ENCODE data around the gene SH2D5.
"Not testable (repeated sequence)": the region's sequence is repeated elsewhere in the genome, so short reads cannot be mapped to it uniquely, and the experiment has no call there.

SH2D5 gene

DNA sequence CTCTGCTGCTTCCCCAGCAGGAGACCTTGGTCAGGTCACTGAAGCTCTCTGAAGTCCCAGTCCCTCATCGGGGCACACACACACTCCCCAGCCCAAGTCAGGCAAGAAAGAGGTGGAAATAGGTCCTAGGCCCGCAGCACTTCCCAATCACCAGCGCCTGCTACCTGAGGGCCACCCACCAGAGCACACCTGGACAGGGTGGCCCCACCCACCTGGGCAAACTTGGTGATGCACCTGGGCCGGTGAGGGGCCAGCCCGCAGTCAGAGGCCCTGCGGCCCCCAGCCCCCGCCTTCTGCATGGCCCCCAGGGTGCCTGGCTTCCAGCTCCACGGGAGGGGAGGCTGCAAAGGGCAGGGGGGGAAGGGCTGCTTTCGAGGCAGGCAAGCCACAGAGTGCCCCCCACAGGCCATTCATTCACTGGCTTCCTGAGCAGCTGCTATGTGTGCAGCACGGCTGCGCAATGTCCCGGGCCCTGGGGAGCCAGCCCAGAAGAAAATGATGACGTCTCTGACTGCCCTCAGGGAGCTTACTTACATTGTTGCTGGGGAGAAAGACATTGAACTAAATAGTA, 4.7 kb downstream of the SH2D5 start:
- DNase-seq = no peak

GRCh38 chr1:20726932-20727745, 5.4 kb downstream of the SH2D5 start:
- no peak for DNase-seq

GRCh38 chr1:20726118-20726911, 6.2 kb downstream of the SH2D5 start:
- DNase-seq = no peak

GRCh38 chr1:20725189-20726117, 7.0 kb downstream of the SH2D5 start:
- peak; percentile 40 for DNase-seq

- no peak for DNase-seq
Observed at GRCh38 chr1:20724364-20725188, 7.9 kb downstream of the SH2D5 start.

GRCh38 chr1:20723537-20724363, 8.8 kb downstream of the SH2D5 start:
- DNase-seq = no peak

GRCh38 chr1:20723159-20723536, 9.4 kb downstream of the SH2D5 start:
- DNase-seq = no peak

DNA sequence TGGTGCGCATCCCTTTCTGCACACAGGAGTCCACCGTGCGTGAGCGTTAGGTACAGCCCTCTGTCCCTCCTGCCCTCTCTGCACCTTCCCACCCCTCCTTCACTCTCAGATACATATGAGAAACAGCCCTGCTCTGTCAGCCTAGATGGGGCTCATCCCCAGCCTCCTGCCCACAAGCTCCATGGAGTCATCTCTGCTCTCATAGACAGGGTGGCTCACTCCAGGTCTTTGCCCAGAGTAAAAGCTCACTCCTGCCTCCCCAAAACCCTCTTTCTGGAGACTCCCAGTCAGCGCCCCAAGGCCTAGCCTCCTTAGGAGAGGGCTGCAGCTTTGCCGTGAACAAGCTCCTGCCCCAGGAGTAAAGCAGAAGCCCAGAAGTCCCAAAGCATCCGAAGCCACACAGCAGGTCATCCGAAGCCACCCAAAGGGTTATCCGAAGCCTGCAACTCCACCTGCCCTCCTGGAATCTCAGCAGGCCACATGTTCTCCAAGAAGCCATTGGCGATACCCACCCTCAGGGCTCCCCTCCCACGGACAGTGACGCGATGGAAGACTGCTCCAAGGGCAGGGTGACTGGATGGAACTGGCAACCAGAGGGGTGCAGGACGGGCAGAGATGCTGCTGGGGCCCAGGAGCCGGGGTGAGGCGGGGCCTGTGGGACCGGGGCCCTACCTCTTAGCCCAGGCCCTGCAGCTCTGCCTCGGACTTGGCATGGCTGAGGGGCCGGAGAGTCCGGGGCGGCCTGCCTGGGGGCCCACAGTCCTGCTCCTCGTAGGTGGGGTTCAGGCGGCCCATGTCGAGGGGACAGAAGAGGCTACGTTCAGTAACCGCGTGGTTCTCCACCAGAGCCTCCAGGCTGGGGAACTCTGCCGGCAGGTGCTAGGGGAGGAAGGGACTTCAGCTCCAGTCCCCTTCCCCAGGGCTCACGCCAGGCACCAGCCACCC, 11.1 kb downstream of the SH2D5 start:
- no peak for DNase-seq

- no peak for DNase-seq
Observed at GRCh38 chr1:20720631-20721091, 11.8 kb downstream of the SH2D5 start.

- DNase-seq = no peak
Observed at GRCh38 chr1:20719871-20720620, 12.5 kb downstream of the SH2D5 start.

- no peak for DNase-seq
Observed at GRCh38 chr1:20719261-20719660, 13.2 kb downstream of the SH2D5 start.

DNA sequence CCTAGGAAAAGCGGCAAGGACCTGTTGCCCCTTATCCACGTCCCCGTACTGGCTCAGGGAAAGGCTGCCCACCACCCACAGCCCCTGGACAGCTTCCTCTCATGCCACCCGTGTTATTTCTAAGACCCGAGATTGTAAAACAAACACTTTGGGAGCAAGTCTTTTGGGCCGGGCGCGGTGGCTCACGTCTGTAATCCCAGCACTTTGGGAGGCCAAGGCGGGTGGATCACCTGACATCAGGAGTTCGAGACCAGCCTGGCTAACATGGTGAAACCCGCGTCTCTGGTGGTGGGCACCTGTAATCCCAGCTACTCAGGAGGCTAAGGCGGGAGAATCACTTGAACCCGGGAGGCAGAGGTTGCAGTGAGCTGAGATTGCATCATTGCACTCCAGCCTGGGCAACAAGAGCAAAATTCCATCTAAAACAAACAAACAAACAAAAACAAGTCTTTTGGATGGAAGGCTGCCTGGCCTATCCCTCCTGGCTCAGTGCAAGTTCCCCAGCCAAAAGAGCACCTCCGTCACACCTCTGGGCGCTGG, 14.1 kb downstream of the SH2D5 start:
- not testable (repeated sequence) for DNase-seq

DNA sequence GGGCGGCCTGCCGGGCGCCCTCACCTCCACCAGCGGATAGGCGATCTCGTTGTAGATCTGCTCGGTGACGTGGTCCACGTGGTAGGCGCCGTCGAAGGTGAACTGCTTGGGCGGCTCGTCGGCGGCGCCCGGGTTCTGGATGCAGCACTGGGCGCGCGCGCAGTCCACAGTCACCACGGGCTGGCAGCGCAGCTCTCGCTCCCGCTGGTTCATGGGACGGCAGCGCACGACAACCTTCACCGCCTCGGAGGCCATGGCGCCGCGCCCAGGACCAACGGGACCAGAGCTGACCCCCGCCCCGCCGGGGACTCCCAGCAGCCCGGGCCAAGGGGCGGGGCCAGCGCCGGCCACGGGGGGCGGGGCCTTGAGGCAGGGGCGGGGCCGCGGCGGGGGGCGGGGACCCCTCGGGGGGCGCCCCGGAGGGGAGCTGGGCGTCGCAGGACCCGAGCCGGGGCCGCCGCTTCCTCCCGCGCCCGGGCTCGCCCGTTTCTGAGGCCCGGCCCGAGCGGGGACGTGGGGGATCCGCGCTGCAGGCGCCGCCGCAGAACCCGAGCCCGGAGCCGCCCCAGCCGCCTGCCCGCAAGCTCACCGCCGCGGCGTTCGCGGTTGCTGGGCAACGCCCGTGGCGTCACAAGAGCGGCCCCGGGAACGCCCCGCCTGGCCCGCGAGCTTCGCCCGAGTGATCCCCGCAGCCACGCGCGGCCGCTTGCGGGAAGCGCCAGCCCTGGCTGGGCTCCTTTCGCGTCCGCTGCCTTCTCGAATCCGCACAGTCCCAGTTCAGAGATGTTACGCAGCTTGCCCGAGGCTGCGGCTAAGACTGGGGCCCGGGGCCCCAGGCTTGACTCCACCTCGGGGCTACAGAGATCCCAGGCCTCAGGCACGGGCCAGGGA, 14.8 kb downstream of the SH2D5 start, which contains the start of gene KIF17:
Gene KIF17, minus strand, starts transcription at position 556 of the 891 bp plus-strand sequence. Its CDS starts 301 bp downstream, at position 255.
- no peak for DNase-seq

DNA sequence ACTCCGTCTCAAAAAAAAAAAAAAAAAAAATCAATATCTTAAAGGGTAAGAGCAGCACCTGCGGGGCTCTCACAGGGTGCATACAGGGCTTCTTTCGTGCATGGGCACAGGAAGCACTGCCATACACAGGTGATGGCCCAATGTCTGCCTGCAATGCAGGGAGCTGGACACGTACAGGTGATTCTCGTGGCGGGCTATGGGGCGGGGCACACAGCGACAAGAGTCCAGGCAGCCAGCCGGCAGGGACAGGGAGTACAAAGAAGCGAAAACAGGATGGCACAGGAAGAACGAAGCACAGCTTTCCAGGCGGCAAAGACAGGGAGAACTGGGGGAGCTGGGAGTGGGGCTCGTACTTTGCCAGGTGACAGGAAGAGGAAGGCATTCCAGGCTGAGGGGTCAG, 16.3 kb downstream of the SH2D5 start:
- DNase-seq = no peak

DNA sequence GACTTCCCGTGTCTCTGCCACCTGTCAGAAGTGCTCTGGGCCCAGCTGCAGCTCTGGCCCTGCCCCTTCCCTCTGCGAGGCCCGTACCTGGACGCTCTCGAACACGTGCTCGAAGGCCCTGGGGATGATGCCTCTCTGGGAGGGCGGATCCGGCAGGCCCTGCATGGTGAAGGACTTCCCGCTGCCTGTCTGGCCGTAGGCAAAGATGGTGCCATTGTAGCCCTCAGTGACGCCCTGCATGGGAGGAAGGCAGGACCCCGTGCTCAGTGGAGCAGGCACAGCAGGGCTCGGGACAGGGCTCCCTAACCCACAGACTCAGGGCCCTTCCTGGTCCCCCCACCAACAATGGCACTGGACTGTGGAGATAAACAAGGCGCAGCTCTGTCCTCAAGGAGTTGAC, 17.1 kb downstream of the SH2D5 start:
- DNase-seq = no peak

GRCh38 chr1:20713440-20713839, 19.1 kb downstream of the SH2D5 start:
- no peak for DNase-seq

- no peak for DNase-seq
Observed at GRCh38 chr1:20712215-20712577, 20.3 kb downstream of the SH2D5 start.
